PC-3 (cell line): ENCODE results near the gene TNFRSF1B.

Source experiments
- EZH2 ChIP-seq: fragments of 300-600 bp; sonication (generic); IDR thresholded peaks from one replicate; pipeline ENCODE4 v1.6.1; 2017; ENCODE audit warnings: antibody characterized with exemption, mild to moderate bottlenecking, low read length; ENCODE audit not compliant: unreplicated experiment
- TF ChIP-seq, protein P1 (sequence below): fragments of 300-600 bp; sonication (generic); conservative IDR thresholded peaks from 2 replicates; pipeline ENCODE4 v1.5.1; 2017; ENCODE audit warnings: antibody characterized with exemption, low read depth, mild to moderate bottlenecking, low read length

DNA sequence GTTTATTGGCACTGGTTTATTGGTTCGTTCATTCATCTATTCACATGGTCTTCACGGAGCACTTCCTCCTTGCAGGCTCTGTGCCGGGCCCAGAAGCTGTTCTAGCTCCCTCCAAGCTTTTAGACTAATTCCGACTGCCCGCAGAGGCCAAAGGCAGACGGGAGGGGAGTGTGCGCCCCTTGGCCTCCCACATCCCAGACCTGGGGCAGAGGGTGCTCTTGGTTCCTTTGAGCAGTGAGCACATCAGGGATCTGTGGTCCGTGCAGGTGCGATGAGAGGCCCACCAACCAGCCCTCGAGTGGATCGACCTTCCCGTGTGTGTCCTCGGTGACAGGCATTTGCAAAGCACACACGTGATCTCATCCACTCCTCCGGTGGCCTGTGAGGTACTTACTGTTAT is 38.7 kb upstream of the TNFRSF1B start:
- TF ChIP-seq, protein P1, sequence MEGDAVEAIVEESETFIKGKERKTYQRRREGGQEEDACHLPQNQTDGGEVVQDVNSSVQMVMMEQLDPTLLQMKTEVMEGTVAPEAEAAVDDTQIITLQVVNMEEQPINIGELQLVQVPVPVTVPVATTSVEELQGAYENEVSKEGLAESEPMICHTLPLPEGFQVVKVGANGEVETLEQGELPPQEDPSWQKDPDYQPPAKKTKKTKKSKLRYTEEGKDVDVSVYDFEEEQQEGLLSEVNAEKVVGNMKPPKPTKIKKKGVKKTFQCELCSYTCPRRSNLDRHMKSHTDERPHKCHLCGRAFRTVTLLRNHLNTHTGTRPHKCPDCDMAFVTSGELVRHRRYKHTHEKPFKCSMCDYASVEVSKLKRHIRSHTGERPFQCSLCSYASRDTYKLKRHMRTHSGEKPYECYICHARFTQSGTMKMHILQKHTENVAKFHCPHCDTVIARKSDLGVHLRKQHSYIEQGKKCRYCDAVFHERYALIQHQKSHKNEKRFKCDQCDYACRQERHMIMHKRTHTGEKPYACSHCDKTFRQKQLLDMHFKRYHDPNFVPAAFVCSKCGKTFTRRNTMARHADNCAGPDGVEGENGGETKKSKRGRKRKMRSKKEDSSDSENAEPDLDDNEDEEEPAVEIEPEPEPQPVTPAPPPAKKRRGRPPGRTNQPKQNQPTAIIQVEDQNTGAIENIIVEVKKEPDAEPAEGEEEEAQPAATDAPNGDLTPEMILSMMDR: no peak
- TF ChIP-seq EZH2: no peak
